TTC549 (cell line): ENCODE results near the gene AKT2.
"Not testable (repeated sequence)": the region's sequence is repeated elsewhere in the genome, so short reads cannot be mapped to it uniquely, and the experiment has no call there.

ENCODE experiments used
- FAIRE-seq: peaks from 2 replicates; lab custom pipeline; 2012; peaks lifted over from hg19 to GRCh38; lab: Jason Lieb, UNC

The AKT2 gene

DNA sequence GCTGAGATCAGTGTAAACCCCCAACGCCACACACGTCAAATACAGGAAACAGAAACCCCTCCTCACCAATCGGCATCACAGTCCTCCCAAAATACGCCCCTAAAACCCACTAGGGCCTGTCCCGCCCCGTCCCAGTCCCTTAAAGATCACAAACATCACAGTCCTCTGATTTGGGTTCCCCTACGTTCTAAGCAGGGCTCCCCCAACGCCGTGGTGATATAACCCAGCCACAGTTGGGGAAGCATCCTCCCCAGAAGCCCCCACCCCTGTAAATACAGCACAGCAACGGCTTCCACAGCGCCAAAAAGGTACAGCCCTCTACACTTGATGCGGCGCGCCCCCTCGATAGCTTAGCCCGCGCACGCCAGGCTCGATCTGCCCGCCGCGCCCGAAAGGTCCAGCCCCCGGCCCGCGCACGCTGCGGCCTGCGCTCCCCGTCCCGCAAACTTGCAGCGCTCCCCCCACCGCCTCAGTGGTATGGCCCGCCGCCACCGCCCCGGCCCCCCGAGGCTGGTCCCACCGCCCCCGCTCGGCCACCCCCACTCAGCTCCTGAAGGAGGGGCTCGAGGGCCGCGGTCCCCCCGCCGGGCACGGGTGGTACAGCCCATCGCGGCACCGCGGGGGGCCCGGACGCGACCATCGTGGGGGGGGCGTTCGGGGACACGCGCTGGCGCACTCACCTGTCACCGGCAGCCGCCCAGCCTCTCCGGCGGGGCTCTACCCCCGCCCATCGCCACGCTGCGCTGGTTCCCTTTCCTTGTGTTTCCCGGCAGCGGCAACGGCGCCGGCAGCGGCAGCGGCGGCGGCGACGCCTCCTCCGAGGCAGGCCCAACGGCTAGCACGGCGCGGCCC is at the start of gene AKT2:
AKT2 (minus strand) TSS at position 845 of the 852 bp plus-strand sequence. CDS start 20,078 bp downstream, outside the sequence.
- no peak for FAIRE-seq

GRCh38 chr19:40333083-40333482 is 47.9 kb upstream of the AKT2 start:
- not testable (repeated sequence) for FAIRE-seq

DNA sequence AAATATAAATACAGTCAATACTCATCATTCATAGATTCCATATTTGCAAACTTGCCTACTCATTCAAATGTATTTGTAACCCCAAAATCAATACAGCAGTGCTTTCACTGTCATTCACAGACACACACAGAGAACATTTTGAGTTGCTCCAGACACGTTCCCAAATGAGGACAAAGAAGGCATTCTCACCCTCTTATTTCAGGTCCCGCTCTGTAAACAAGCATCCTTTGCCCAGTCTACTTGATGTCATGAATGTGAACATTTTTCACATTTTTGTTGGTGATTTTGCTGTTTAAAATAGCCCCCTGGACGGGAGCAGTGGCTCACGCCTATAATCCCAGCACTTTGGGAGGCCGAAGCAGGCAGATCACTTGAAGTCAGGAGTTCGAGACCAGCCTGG is 47.5 kb upstream of the AKT2 start:
- no peak for FAIRE-seq

- no peak for FAIRE-seq
Observed at GRCh38 chr19:40331052-40331451, 45.9 kb upstream of the AKT2 start.

GRCh38 chr19:40326201-40326600 is 41.1 kb upstream of the AKT2 start:
- FAIRE-seq = no peak

GRCh38 chr19:40323705-40324104 is 38.6 kb upstream of the AKT2 start:
- FAIRE-seq = no peak

- no peak for FAIRE-seq
Observed at GRCh38 chr19:40322951-40323615, 37.9 kb upstream of the AKT2 start.

- no peak for FAIRE-seq
Observed at GRCh38 chr19:40322271-40322610, 37.1 kb upstream of the AKT2 start.

- FAIRE-seq = no peak
Observed at GRCh38 chr19:40321566-40322270, 36.6 kb upstream of the AKT2 start.

DNA sequence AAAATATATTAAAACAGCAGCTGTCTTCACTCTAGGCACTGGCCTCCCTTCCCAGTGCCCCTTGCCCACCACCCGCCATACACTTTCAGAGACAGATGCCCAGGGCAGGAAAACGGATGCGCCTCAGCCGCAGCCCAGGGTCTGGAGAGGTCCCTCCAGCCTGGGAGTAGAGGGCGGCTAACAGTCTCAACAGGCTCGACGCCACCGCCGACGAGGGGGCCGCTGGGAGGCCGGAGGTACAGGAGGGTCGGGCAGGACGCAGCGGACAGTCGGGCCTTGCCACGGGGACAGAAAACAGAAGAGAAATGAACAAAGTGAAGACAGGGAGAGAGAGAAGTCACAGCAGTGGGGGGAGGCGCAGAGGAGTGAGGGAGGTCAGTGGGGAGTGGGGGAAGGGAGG is 35.9 kb upstream of the AKT2 start:
- no peak for FAIRE-seq

DNA sequence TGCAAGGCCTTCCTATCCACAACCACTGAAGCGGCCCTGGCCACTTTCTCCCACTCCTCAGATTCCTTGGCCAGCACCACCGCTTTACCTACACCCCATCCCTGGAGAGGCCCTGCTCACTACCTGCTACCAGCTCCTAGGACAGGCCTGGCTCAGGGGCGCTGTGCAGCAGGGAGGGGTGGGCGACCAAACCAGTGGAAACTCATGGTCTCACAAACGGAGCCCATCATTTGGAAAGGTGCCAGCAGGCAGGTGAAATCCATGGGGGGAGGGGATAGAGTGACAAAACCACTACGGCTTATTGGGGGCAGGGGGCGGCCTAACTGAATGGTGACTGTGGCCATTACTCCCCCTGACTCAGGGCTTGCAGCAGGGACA is 35.4 kb upstream of the AKT2 start:
- FAIRE-seq = no peak

GRCh38 chr19:40317338-40317737 is 32.2 kb upstream of the AKT2 start:
- no peak for FAIRE-seq

GRCh38 chr19:40315812-40316470 is 30.8 kb upstream of the AKT2 start:
- FAIRE-seq = no peak

- FAIRE-seq = no peak
Observed at GRCh38 chr19:40314656-40315055, 29.5 kb upstream of the AKT2 start.

DNA sequence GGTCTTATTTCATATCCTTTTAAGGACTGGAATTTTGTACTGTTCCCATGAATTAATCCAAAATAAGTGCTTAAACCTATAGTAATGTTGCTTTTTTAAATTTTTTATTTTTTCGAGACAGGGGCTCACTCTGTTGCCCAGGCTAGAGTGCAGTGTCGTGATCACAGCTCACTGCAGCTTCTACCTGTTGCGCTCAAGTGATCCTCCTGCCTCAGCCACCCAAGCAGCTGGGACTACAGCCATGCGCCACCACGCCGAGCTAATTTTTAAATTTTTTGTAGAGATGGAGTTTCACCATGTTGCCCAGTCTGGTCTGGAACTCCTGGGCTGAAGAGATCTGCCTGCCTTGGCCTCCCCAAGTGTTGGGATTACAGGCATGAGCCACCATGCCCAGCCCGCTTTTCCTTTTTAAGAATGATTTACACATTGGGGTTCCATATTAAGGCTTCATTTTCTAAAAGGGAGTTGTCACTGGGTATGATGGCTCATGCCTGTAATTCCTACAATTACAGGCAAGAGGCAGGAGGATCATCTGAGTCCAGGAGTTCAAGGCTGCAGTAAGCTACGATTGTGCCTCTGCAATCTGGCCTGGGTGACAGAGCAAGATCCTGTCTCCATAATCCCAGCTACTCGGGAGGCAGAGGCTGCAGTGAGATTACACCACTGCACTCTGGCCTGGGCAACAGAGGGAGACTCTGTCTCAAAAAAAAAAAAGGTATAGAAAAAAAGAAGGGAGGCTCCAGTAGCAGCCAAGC is 28.3 kb upstream of the AKT2 start:
- FAIRE-seq = no peak

GRCh38 chr19:40312533-40312932 is 27.4 kb upstream of the AKT2 start:
- no peak for FAIRE-seq

GRCh38 chr19:40309666-40310065 is 24.5 kb upstream of the AKT2 start:
- no peak for FAIRE-seq

- FAIRE-seq = peak; percentile 94
Observed at GRCh38 chr19:40305403-40305802, 20.3 kb upstream of the AKT2 start.

DNA sequence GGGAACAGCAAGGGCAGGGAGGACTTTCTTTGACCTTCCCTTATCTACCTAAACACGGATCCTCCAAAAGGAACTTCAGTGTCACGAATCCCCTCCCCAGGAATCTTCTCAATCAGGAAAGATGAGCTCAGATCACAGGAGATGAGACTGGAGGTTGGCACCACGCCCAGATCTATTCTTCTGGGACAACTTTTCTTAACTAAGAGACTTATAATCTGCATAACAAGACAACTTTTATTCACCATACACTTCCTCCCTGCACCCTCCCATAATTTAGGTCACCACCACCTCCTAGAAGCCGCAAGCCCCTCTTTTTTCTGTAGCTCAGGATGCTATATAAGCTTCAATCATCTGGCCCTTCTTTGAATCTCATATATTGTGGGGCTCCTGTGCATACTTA is 19.2 kb upstream of the AKT2 start:
- no peak for FAIRE-seq

DNA sequence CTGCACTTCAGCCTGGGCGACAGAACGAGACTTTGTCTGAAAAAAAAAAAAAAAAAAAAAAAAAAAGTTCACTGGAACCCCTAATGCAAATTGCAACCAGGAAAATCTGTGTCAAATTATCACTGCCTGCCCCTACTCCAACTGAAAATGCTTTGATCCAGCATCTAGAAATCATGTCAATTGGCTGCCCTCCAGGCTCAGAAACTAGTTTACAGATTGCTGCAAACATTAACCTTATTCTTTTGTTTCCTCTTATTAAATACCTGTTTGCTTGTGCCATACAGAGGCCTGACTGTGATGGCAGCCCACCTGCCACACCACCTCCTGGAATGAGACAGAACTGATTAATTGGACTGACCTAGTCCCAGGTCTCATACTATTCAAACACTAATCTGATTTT is 18.6 kb upstream of the AKT2 start:
- no peak for FAIRE-seq

- FAIRE-seq = no peak
Observed at GRCh38 chr19:40302224-40303011, 17.3 kb upstream of the AKT2 start.
